Measurements from ENCODE around the gene LMF1. TPM values are rescaled to one million over a fixed set of nuclear protein-coding genes. Genes with fewer than 3 reads are reported as not detected.
"Not testable (repeated sequence)": the region's sequence is repeated elsewhere in the genome, so short reads cannot be mapped to it uniquely, and the experiment has no call there.

LMF1 gene
- total and polyA plus RNA-seq, 2 experiments from 2014 or later = 18.8 to 41.6 TPM

GRCh38 chr16:822174-822908 is 148.4 kb downstream of the LMF1 start:
- Histone ChIP-seq H3K27me3 (no peaks in the 10 kb centered on the region), H3K9me3 (ENCODE audit: low read depth) (no peaks in the 10 kb centered on the region), H3K36me3 (no peaks in the 10 kb centered on the region), H3K27ac (no peak overlapping the region), H3K4me3 (no peak overlapping the region), H3K4me1 (ENCODE audit: low read depth) (no peaks in the 10 kb centered on the region)
- no peak for TF ChIP-seq CTCF (IDR thresholded peaks at IDR 0.05; ENCODE audit: low read depth, low read length)
- DNase-seq (ENCODE audit: low read depth in 1 of 2, low spot score in 1 of 2) = no peak

- no peaks in the 10 kb centered on the region for H3K36me3 ChIP-seq
- no peak for TF ChIP-seq CTCF (IDR thresholded peaks at IDR 0.05; ENCODE audit: low read depth, low read length)
- no peaks in the 10 kb centered on the region for H3K27me3 ChIP-seq
- H3K4me1 ChIP-seq (ENCODE audit: low read depth) = no peaks in the 10 kb centered on the region
- no peak overlapping the region for H3K27ac ChIP-seq
- DNase-seq (ENCODE audit: low read depth in 1 of 2, low spot score in 1 of 2) = no peak
- no peaks in the 10 kb centered on the region for H3K9me3 ChIP-seq (ENCODE audit: low read depth)
- no peak overlapping the region for H3K4me3 ChIP-seq
Measured at GRCh38 chr16:821751-822150, 149.0 kb downstream of the LMF1 start.

- Histone ChIP-seq H3K27me3 (no peaks in the 10 kb centered on the region), H3K4me1 (ENCODE audit: low read depth) (no peaks in the 10 kb centered on the region), H3K36me3 (no peaks in the 10 kb centered on the region), H3K4me3 (no peak overlapping the region), H3K9me3 (ENCODE audit: low read depth) (no peaks in the 10 kb centered on the region), H3K27ac (no peak overlapping the region)
- no peak for TF ChIP-seq CTCF (IDR thresholded peaks at IDR 0.05; ENCODE audit: low read depth, low read length)
- DNase-seq (ENCODE audit: low read depth in 1 of 2, low spot score in 1 of 2) = no peak
Measured at GRCh38 chr16:820748-821147, 150.0 kb downstream of the LMF1 start.

- not testable (repeated sequence) for H3K27ac ChIP-seq; H3K9me3 ChIP-seq (ENCODE audit: low read depth); H3K36me3 ChIP-seq; DNase-seq (ENCODE audit: low read depth in 1 of 2, low spot score in 1 of 2); H3K4me1 ChIP-seq (ENCODE audit: low read depth); H3K4me3 ChIP-seq; H3K27me3 ChIP-seq
Measured at GRCh38 chr16:820044-820408, 150.8 kb downstream of the LMF1 start.

GRCh38 chr16:819336-820043 is 151.3 kb downstream of the LMF1 start:
- Histone ChIP-seq H3K9me3 (ENCODE audit: low read depth) (no peaks in the 10 kb centered on the region), H3K27me3 (no peaks in the 10 kb centered on the region), H3K27ac (no peak overlapping the region), H3K4me3 (no peak overlapping the region), H3K36me3 (no peaks in the 10 kb centered on the region), H3K4me1 (ENCODE audit: low read depth) (no peaks in the 10 kb centered on the region)
- TF ChIP-seq CTCF (IDR thresholded peaks at IDR 0.05; ENCODE audit: low read depth, low read length) = no peak
- DNase-seq (ENCODE audit: low read depth in 1 of 2, low spot score in 1 of 2) = no peak

- H3K9me3 ChIP-seq (ENCODE audit: low read depth) = no peaks in the 10 kb centered on the region
- peaks cover under 1% of the 10 kb centered on the region for H3K27me3 ChIP-seq
- no peaks in the 10 kb centered on the region for H3K36me3 ChIP-seq
- DNase-seq (ENCODE audit: low read depth in 1 of 2, low spot score in 1 of 2) = no peak
- TF ChIP-seq CTCF (IDR thresholded peaks at IDR 0.05; ENCODE audit: low read depth, low read length) = no peak
- H3K4me3 ChIP-seq = no peak overlapping the region
- H3K27ac ChIP-seq = no peak overlapping the region
- H3K4me1 ChIP-seq (ENCODE audit: low read depth) = no peaks in the 10 kb centered on the region
Measured at GRCh38 chr16:818592-818991, 152.2 kb downstream of the LMF1 start.
